Testis (tissue), 3 donors: ENCODE results near the gene MISP. TPM values are rescaled to one million over a fixed set of nuclear protein-coding genes. Genes with fewer than 3 reads are reported as not detected.
A peak's percentile ranks its signal among the peaks of the same experiment; 100 is the strongest.
"Not testable (repeated sequence)": the region's sequence is repeated elsewhere in the genome, so short reads cannot be mapped to it uniquely, and the experiment has no call there.

Experiments
- DNase-seq: peaks from one replicate; pipeline ENCODE4 v3.0.0-alpha.2; 2019
- H3K27ac ChIP-seq, 2 donors: fragments of 200-600 bp; sonication (generic); one replicate each; pipeline ENCODE4 v1.5.1; 2019
- H3K27me3 ChIP-seq: fragments of 200-600 bp; sonication (generic); one replicate; pipeline ENCODE4 v1.5.1; 2019
- H3K36me3 ChIP-seq: fragments of 200-600 bp; sonication (generic); one replicate; pipeline ENCODE4 v1.5.1; 2017; ENCODE audit warnings: low read depth; ENCODE audit errors: missing control alignments
- H3K4me1 ChIP-seq: fragments of 200-600 bp; sonication (generic); one replicate; pipeline ENCODE4 v1.5.1; 2019
- H3K4me3 ChIP-seq, 2 donors: fragments of 200-600 bp; sonication (generic); one replicate each; pipeline ENCODE4 v1.5.1; 2017 to 2019
- H3K9me3 ChIP-seq: fragments of 200-600 bp; sonication (generic); one replicate; pipeline ENCODE4 v1.5.1; 2017
- POLR2A ChIP-seq: fragments of 450-650 bp; IDR thresholded peaks from one replicate; pipeline ENCODE4 v1.6.1; 2017; ENCODE audit warnings: antibody characterized with exemption, mild to moderate bottlenecking, moderate library complexity
- WGBS, 2 donors: methylation state at CpG; one replicate each; pipeline ENCODE4 v1.1.5; 2018; 5-methylcytosine and 5-hydroxymethylcytosine counted together
- intact Hi-C: fragments of 100-400 bp; cut with DNase I; formaldehyde crosslinking; loops from one replicate; pipeline ENCODE4 v1.15.1; 2023; ENCODE audit warnings: low total_unique reads
- polyA plus RNA-seq: library from polyadenylated mRNA; stranded (reverse); fragments of 350-450 nt; fragmentation: Illumina TruSeq; extraction: RNeasy Lipid Tissue Mini Kit (QIAGEN cat#74804); gene quantifications from one replicate; pipeline ENCODE4 v1.2.3, GENCODE V29; 2014; ENCODE audit warnings: low read depth, low replicate concordance; ENCODE audit not compliant: insufficient read depth
- total RNA-seq, 2 donors: library from RNA; depleted of rRNA; stranded (reverse); fragments of >200 nt; gene quantifications; one replicate each; pipeline ENCODE4 v1.2.3, GENCODE V29; 2016
- TF ChIP-seq, protein P1 (sequence below), 3 experiments: fragments of 450-650 bp in 2 of 3; fragments of 200-600 bp in 1 of 3; sonication (generic) in 1 of 3; IDR thresholded peaks; one replicate each; pipeline ENCODE4 v1.5.1; 2016 to 2019; ENCODE audit warnings: antibody characterized with exemption in 3 of 3, mild to moderate bottlenecking in 2 of 3, moderate library complexity in 1 of 3

MISP gene
- total and polyA plus RNA-seq, 3 donors from 2014 or later, result 1.1 to 3.1 (median 1.1) TPM

DNA sequence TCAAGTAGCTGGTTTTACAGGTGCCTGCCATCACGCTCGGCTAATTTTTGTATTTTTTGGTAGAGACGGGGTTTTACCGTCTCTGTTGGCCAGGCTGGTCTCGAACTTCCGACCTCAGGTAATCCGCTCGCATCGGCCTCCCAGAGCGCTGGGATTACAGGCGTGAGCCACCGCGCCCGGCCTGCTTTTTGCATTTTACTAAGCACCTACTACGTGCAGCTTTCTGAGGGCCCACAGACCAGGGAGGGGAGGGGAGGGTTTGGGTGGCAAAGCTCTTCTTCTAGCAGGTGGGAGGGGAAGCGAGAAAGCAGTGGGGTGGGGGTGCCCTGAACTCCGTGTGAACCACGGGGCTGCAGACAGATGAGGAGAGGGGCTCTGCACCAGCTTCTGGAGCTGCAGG, 27.2 kb upstream of the MISP start:
- H3K27me3 ChIP-seq, result no peaks in the 10 kb centered on the region
- H3K4me1 ChIP-seq, result peaks cover 24% of the 10 kb centered on the region
- no peaks in the 10 kb centered on the region for H3K9me3 ChIP-seq
- DNase-seq, result no peak
- H3K36me3 ChIP-seq, result no peaks in the 10 kb centered on the region
- 92 to 93% methylated on average over 18 of the region's 18 CpGs for WGBS, 2 donors
- intact Hi-C loops, result no loop called here
- no peak overlapping the region for H3K27ac ChIP-seq
- no peak overlapping the region for H3K4me3 ChIP-seq
- TF ChIP-seq, protein P1, sequence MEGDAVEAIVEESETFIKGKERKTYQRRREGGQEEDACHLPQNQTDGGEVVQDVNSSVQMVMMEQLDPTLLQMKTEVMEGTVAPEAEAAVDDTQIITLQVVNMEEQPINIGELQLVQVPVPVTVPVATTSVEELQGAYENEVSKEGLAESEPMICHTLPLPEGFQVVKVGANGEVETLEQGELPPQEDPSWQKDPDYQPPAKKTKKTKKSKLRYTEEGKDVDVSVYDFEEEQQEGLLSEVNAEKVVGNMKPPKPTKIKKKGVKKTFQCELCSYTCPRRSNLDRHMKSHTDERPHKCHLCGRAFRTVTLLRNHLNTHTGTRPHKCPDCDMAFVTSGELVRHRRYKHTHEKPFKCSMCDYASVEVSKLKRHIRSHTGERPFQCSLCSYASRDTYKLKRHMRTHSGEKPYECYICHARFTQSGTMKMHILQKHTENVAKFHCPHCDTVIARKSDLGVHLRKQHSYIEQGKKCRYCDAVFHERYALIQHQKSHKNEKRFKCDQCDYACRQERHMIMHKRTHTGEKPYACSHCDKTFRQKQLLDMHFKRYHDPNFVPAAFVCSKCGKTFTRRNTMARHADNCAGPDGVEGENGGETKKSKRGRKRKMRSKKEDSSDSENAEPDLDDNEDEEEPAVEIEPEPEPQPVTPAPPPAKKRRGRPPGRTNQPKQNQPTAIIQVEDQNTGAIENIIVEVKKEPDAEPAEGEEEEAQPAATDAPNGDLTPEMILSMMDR (IDR thresholded peaks at IDR 0.05), result no peak
- TF ChIP-seq POLR2A, result no peak

DNA sequence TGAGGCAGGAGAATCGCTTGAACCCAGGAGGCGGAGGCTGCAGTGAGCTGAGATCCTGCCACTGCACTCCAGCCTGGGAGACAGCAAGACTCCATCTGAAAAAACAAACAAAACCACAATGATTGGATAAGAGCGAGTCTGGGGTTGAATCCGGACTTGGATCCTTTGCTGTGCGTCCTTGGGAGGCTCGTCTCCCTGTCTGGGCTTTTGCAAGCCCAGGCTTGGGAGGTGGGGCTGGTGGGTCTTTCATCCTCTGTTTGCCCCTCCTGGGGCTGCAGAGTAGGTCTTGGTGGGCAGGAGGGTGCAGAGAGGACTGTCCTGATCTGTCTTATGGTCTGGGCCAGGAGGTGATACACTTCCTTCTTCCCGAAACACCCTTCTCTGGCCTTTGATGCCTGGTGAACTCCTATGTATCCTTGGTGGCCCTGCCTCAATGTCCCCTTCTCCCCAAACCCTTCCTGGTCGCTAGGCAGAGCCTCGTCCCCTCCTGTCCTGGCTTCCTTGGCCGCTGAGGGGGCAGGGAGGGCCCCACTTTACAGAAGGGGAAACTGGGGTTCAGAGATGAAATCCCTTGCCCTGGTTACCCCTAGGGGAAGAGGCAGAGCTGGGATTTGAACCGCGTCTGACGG, 25.3 kb upstream of the MISP start:
- Histone ChIP-seq H3K9me3 (no peaks in the 10 kb centered on the region), H3K27ac (no peak overlapping the region), H3K4me3 (no peak overlapping the region), H3K4me1 (peaks cover 11% of the 10 kb centered on the region), H3K36me3 (no peaks in the 10 kb centered on the region), H3K27me3 (no peaks in the 10 kb centered on the region)
- 88% methylated on average over 11 to 13 of the region's 13 CpGs for WGBS, 2 donors
- no peak for DNase-seq
- intact Hi-C loops, result no loop called here
- TF ChIP-seq, protein P1 (IDR thresholded peaks at IDR 0.05), result no peak

DNA sequence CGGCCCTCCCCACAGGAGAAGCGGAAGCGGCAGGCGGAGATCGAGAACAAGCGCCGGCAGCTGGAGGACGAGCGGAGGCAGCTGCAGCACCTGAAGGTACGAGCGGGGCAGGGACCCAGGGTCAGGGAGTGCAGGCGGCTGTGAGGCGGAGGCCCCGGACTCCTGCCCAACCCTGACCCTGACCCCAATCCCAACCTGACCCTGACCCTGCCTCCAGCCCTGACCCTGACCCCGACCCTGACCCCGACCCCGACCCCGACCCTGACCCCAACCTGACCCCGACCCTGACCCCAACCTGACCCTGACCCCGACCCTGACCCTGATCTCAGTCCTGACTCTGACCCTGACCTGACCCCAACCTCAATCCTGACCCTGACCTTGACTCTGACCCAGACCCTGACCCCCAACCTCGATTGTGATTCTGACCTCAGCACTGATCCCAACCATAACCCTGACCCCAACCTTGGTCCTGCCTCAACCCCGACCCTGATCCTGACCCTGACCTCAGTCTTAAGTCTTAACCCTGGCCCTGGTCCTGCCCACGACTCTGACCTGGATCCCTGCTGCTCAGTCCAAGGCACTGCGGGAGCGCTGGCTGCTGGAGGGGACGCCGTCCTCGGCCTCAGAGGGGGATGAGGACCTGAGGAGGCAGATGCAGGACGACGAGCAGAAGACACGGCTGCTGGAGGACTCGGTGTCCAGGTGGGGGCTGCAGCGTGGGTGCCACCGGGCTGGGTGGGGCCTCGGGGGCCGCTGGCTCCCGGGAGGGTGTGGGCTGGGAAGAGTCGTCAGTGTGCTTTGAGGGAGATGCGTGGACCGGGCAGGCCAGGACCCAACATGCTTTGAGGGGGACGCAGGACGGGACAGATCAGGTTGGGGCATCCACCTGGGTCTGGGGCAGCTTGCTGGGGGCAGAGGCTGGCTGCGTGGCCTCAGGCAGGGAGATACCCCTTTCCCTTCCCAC, 23.6 kb upstream of the MISP start:
- Histone ChIP-seq H3K9me3 (no peaks in the 10 kb centered on the region), H3K4me1 (peaks cover 7% of the 10 kb centered on the region), H3K27ac (peak overlapping the region in 1 of 2 donors; percentile 44), H3K27me3 (no peaks in the 10 kb centered on the region), H3K4me3 (no peak overlapping the region), H3K36me3 (no peaks in the 10 kb centered on the region)
- intact Hi-C loops, result no loop called here
- DNase-seq, result no peak
- TF ChIP-seq POLR2A, result no peak
- TF ChIP-seq, protein P1 (IDR thresholded peaks at IDR 0.05), result no peak
- 76 to 77% methylated on average over 22 to 43 of the region's 43 CpGs for WGBS, 2 donors

DNA sequence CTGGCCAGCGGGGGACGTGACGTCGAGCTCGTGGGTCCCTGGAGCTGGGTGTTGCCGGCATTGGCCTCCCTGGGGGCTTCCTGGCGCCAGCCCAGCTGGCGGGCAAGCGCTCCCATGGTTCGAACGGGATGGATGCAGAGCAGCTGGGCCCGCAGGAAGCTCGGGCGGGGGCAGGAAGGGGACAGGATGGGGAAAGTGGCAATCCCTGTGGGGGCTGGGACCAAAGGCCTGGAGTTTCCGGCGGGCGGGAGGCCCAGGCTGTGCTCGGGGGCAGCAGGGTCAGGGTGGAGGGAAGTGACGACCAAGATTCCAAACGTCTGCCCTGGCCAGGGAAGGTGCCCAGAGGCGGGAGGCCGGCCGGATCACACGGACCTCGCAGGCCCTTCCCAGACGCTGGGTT, 22.9 kb upstream of the MISP start:
- Histone ChIP-seq H3K27ac (peak overlapping the region in 1 of 2 donors; percentile 44), H3K36me3 (no peaks in the 10 kb centered on the region)
- 55 to 66% methylated on average over 15 to 26 of the region's 26 CpGs for WGBS, 2 donors

GRCh38 chr19:729564-729963, 21.3 kb upstream of the MISP start:
- DNase-seq, H3K27ac ChIP-seq, H3K4me3 ChIP-seq, H3K36me3 ChIP-seq, intact Hi-C loops, H3K4me1 ChIP-seq, H3K9me3 ChIP-seq, H3K27me3 ChIP-seq: not testable (repeated sequence)
- 85 to 92% methylated on average over 11 to 15 of the region's 15 CpGs for WGBS, 2 donors

More for the DNA sequence above, 22.9 kb upstream of the MISP start:
- Histone ChIP-seq H3K4me3 (no peak overlapping the region), H3K27me3 (no peaks in the 10 kb centered on the region), H3K4me1 (peaks cover 3% of the 10 kb centered on the region), H3K9me3 (no peaks in the 10 kb centered on the region)
- TF ChIP-seq POLR2A, result no peak
- TF ChIP-seq, protein P1 (IDR thresholded peaks at IDR 0.05), result no peak
- intact Hi-C loops, result no loop called here
- no peak for DNase-seq
